HAP-1 (cell line): ENCODE measurements around the gene ERN2.

Experiments
- DNase-seq, 2 experiments: peaks; one replicate each; pipeline ENCODE4 v3.0.0-alpha.2; 2016 to 2020; ENCODE audit warnings: low spot score in 2 of 2
- H3K27me3 ChIP-seq: fragments of 250-450 bp; sonication (Bioruptor Pico); 2 replicates; pipeline ENCODE4 v1.5.1; 2020; ENCODE audit warnings: low read depth, mild to moderate bottlenecking, moderate library complexity
- H3K36me3 ChIP-seq: fragments of 250-450 bp; sonication (Bioruptor Pico); replicated peaks from 2 replicates; pipeline ENCODE4 v1.5.1; 2020; ENCODE audit warnings: mild to moderate bottlenecking
- H3K4me1 ChIP-seq: fragments of 250-450 bp; sonication (Bioruptor Pico); 2 replicates; pipeline ENCODE4 v1.5.1; 2020; ENCODE audit warnings: mild to moderate bottlenecking
- H3K4me3 ChIP-seq: fragments of 250-450 bp; sonication (Bioruptor Pico); 2 replicates; pipeline ENCODE4 v1.5.1; 2020; ENCODE audit warnings: mild to moderate bottlenecking, moderate library complexity
- H3K9me3 ChIP-seq: fragments of 250-450 bp; sonication (Bioruptor Pico); 2 replicates; pipeline ENCODE4 v1.5.1; 2020; ENCODE audit warnings: mild to moderate bottlenecking, moderate library complexity
- in situ Hi-C: fragments of 300-500 bp; cut with MboI; formaldehyde crosslinking; loops from 3 replicates; pipeline ENCODE4 v1.14.3; 2020; ENCODE audit warnings: low sequenced_read_pairs, inconsistent platforms, mixed read lengths

ERN2 gene

DNA sequence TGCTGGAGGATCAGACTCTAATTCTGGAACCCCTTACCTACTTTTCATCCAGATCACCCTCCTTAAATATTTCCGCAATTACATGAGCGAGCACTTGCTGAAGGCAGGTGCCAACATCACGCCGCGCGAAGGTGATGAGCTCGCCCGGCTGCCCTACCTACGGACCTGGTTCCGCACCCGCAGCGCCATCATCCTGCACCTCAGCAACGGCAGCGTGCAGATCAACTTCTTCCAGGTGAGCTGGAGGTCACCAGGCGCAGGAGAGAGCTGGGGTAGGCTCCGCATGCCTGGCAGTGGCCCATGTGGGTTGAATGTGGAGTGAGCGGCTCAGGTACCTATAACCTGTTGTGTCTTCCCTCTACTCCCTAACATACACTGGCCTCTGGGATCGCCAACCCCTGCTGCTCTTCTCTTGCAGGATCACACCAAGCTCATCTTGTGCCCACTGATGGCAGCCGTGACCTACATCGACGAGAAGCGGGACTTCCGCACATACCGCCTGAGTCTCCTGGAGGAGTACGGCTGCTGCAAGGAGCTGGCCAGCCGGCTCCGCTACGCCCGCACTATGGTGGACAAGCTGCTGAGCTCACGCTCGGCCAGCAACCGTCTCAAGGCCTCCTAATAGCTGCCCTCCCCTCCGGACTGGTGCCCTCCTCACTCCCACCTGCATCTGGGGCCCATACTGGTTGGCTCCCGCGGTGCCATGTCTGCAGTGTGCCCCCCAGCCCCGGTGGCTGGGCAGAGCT lies 23.4 kb downstream of the ERN2 start:
- in situ Hi-C loops, result no loop called here
- Histone ChIP-seq H3K9me3 (no peaks in the 10 kb centered on the region), H3K36me3 (peaks cover 74% of the 10 kb centered on the region), H3K27me3 (no peaks in the 10 kb centered on the region), H3K4me1 (no peaks in the 10 kb centered on the region), H3K4me3 (no peak overlapping the region)
- no peak for DNase-seq

DNA sequence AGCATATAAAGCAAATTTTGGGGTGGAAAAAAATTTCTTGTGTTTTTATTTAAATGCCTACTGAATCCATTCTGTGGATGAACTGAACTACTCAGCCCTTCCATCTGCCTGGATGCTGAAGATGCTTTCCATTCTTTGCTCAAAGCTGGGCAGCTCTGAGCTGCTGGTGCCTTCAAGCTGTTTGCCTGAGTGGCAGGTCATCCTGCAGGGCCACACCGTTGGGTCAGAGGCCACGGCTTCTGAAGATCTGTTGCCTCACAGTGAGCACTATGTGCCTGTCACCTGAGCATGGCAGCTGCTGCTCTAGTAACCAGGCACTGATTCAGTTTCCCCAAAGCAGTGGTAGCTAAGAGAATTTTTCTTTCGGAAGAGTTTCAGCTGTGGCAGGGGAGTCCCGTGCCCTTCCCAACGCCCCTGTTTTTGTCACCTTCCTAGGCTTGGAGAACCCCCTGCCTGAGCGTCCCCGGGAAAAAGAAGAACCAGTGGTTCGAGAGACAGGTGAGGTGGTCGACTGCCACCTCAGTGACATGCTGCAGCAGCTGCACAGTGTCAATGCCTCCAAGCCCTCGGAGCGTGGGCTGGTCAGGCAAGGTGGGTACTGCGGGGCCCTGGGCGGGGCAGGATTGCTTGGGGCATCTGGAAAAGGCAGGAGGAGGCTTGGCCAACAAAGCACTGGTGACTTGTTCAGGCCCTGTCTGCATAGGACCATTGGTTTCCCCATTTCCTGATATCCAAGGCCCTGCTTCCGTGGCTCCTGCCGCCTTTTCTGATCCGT lies 25.8 kb downstream of the ERN2 start:
- no peak for DNase-seq
- no peaks in the 10 kb centered on the region for H3K27me3 ChIP-seq
- no peaks in the 10 kb centered on the region for H3K4me1 ChIP-seq
- in situ Hi-C loops, result no loop called here
- H3K9me3 ChIP-seq, result no peaks in the 10 kb centered on the region
- H3K36me3 ChIP-seq, result peaks cover 96% of the 10 kb centered on the region
- no peak overlapping the region for H3K4me3 ChIP-seq

DNA sequence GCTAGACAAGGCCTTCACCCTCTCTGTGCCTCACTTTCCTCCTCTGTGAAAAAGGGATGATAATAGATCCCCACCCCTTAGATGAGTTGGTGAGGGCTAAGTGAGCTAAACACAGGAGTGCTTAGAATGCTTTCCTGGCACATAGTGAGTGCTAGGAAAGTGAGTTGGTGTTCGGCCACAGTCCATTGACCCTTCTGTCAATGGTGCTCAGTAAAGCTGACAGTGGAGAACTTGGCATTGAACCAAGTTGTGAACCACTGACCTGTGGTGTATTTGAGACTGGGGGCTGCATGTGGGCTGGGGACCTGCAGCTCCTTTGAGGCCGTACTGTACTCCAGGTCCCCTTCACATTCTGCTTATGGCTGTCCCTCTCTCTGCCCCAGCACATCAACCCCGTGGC lies 29.5 kb downstream of the ERN2 start:
- no peaks in the 10 kb centered on the region for H3K9me3 ChIP-seq
- H3K27me3 ChIP-seq, result no peaks in the 10 kb centered on the region
- H3K36me3 ChIP-seq, result peaks cover 87% of the 10 kb centered on the region
- DNase-seq, result no peak
- H3K4me1 ChIP-seq, result peaks cover 8% of the 10 kb centered on the region
- in situ Hi-C loops, result no loop called here
- no peak overlapping the region for H3K4me3 ChIP-seq

DNA sequence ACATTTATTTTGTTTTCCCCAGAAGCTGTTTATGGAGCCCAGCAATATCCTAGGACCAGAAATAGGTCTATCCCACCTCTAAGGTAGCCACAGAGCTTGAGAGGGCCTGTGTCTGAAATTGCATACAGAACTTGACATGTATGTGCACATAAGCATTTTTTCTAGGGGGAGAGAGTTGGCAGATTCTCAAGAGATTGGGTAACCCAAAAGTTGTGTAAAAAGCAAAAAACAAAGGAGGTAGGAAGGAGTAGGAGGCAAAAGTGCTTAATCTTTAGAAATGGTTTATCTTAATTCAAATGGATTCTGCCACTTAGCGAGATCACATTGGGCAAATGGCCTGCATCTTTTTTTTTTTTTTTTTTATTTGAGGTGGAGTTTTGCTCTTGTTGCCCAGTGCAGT lies 30.8 kb downstream of the ERN2 start:
- H3K27me3 ChIP-seq, result no peaks in the 10 kb centered on the region
- in situ Hi-C loops, result no loop called here
- H3K36me3 ChIP-seq, result peaks cover 74% of the 10 kb centered on the region
- no peak overlapping the region for H3K4me3 ChIP-seq
- peaks cover 19% of the 10 kb centered on the region for H3K4me1 ChIP-seq
- DNase-seq, result no peak
- no peaks in the 10 kb centered on the region for H3K9me3 ChIP-seq

GRCh38 chr16:23679986-23680336 lies 33.1 kb downstream of the ERN2 start:
- DNase-seq, result no peak
- in situ Hi-C loops, result no loop called here
- peaks cover 21% of the 10 kb centered on the region for H3K4me1 ChIP-seq
- H3K27me3 ChIP-seq, result no peaks in the 10 kb centered on the region
- no peaks in the 10 kb centered on the region for H3K9me3 ChIP-seq
- H3K36me3 ChIP-seq, result peaks cover 57% of the 10 kb centered on the region
- H3K4me3 ChIP-seq, result peak overlapping the region; percentile 95

DNA sequence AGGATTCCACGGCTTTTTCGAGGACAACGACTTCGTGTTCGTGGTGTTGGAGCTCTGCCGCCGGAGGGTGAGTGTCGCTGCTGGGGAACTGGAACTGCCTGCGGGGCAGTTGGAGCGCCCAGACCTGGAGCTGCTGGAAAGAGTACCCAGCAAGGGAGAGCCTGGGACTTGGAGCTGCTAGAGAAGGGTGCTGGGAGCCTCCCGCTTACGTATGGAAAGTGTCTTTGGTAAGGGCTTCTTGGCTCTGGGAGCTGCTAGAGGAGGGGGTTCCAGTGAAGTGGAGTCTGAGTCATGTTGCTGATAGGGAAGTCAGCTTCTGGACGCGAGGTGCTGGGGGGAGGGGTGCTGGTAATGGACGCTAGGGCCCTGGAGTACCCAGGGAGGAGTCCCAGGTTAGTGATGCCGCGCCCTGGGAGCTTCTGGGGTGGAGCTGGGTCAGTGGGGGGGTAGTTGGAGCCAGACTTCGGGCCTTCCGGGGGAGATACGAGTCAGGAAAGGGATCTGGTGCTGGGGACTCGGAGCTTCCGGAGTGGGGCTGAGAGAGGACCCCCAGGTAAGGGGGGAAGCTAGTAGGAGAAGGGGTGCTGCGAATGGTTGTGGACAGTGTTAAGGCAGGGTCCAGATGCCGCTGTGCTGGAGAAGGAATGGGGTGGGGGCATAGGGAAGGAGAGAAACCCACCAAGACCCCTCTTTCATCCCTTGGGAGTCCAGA lies 33.6 kb downstream of the ERN2 start:
- H3K4me1 ChIP-seq, result peaks cover 21% of the 10 kb centered on the region
- peak in 1 of 2 experiments; percentile 70 for DNase-seq
- H3K27me3 ChIP-seq, result no peaks in the 10 kb centered on the region
- in situ Hi-C loops, result no loop called here
- H3K4me3 ChIP-seq, result peak overlapping the region; percentile 95
- H3K36me3 ChIP-seq, result peaks cover 54% of the 10 kb centered on the region
- H3K9me3 ChIP-seq, result no peaks in the 10 kb centered on the region

DNA sequence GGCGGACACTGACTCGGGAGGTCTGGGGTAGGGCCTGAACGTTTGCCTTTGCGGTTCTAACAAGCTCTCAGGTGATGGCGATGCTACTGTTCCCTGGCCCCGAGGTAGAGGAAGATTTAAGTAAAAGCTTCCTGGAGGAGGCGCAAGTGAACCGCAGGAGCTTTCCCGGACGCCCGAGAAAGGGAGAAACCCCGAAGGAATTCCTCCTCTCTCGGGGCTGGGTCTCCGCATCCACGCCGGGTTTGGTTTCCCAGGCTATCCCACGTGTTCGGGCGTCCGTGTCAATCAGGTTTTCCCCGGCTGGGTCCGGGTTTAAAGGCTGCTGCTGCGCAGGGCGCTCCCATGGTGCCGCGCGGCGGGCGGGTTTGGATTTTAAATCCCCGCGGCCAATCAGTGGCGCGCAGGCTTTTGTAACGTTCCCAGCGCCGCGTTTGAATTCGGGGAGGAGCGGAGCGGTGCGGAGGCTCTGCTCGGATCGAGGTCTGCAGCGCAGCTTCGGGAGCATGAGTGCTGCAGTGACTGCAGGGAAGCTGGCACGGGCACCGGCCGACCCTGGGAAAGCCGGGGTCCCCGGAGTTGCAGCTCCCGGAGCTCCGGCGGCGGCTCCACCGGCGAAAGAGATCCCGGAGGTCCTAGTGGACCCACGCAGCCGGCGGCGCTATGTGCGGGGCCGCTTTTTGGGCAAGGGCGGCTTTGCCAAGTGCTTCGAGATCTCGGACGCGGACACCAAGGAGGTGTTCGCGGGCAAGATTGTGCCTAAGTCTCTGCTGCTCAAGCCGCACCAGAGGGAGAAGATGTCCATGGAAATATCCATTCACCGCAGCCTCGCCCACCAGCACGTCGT lies 34.4 kb downstream of the ERN2 start, which contains the start of gene PLK1:
TSS of gene PLK1 (plus strand) at position 460 of the 844 bp plus-strand sequence. CDS start at position 504, 44 bp downstream.
- Histone ChIP-seq H3K4me1 (peaks cover 27% of the 10 kb centered on the region), H3K9me3 (no peaks in the 10 kb centered on the region), H3K4me3 (peak within 1 kb of the TSS; percentile 95), H3K27me3 (no peaks in the 10 kb centered on the region), H3K36me3 (peaks cover 46% of the 10 kb centered on the region)
- DNase-seq, result peak; percentile 88 to 95
- in situ Hi-C loops, result no loop called here

- Histone ChIP-seq H3K9me3 (no peaks in the 10 kb centered on the region), H3K4me3 (no peak overlapping the region), H3K36me3 (peaks cover 30% of the 10 kb centered on the region), H3K27me3 (no peaks in the 10 kb centered on the region), H3K4me1 (peaks cover 29% of the 10 kb centered on the region)
- DNase-seq, result no peak
- in situ Hi-C loops, result no loop called here
These were observed 36.0 kb downstream of the ERN2 start for GRCh38 chr16:23676924-23677480.

- no peaks in the 10 kb centered on the region for H3K27me3 ChIP-seq
- peaks cover 21% of the 10 kb centered on the region for H3K4me1 ChIP-seq
- in situ Hi-C loops, result no loop called here
- H3K4me3 ChIP-seq, result no peak overlapping the region
- no peak for DNase-seq
- no peaks in the 10 kb centered on the region for H3K9me3 ChIP-seq
- H3K36me3 ChIP-seq, result peaks cover 14% of the 10 kb centered on the region
These were observed 38.9 kb downstream of the ERN2 start for GRCh38 chr16:23673971-23674614.

DNA sequence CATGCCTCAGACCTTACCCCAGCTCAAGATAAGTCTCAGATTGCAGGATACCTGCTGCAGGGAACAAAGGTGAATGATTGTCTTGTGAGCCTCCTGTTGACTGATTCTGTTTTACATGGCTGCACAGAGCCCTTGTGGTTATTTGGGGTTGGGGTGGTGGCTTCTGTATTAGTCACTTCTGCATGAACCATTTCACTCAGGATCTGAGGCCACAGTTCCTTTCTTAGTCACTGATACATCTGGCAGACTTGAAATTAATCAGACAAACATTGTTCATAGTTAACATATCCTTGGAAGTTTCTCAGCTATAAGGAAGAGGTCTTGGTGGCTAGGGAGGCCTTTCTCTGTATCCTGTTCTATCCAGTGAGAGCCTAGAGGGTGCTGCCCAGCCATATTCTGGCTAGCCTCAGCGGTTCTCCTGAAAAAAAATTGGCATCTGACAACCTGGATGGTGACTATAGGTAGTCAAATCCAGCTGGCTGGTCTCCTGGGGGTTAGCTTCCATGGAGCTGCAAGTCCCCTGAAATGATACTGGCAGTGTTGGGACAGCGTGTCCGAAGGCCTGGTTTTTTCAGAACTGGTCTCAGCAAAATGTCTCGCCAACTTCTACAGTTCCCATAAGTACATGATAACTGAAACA lies 42.8 kb downstream of the ERN2 start:
- H3K9me3 ChIP-seq, result no peaks in the 10 kb centered on the region
- peaks cover 44% of the 10 kb centered on the region for H3K36me3 ChIP-seq
- DNase-seq, result no peak
- peaks cover 8% of the 10 kb centered on the region for H3K4me1 ChIP-seq
- H3K27me3 ChIP-seq, result no peaks in the 10 kb centered on the region
- in situ Hi-C loops, result no loop called here
- H3K4me3 ChIP-seq, result no peak overlapping the region

DNA sequence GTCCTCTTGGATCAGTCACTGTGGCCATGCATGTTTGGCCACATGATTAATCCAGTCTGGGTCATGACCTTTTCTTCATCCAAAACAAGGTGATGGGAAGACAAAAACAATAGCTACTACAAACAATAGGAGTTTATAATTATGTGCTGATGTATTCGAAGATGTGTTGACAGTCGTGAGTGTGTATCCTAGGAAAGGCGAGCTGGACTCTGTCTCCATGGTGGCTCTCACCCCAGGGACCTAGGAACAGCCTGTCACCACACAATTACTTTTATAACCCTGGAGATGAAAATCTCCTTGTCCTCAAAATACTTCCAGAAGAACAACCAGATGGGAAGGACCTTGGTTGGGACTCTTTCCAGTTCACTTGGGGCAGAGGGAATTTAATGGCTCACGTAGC lies 44.1 kb downstream of the ERN2 start:
- Histone ChIP-seq H3K9me3 (no peaks in the 10 kb centered on the region), H3K27me3 (no peaks in the 10 kb centered on the region), H3K4me3 (no peak overlapping the region), H3K4me1 (peaks cover 4% of the 10 kb centered on the region), H3K36me3 (peaks cover 58% of the 10 kb centered on the region)
- in situ Hi-C loops, result no loop called here
- no peak for DNase-seq

GRCh38 chr16:23668225-23668624 lies 44.8 kb downstream of the ERN2 start:
- no peaks in the 10 kb centered on the region for H3K4me1 ChIP-seq
- no peak overlapping the region for H3K4me3 ChIP-seq
- in situ Hi-C loops, result no loop called here
- H3K36me3 ChIP-seq, result peaks cover 65% of the 10 kb centered on the region
- no peaks in the 10 kb centered on the region for H3K27me3 ChIP-seq
- no peak for DNase-seq
- no peaks in the 10 kb centered on the region for H3K9me3 ChIP-seq
